Coronary artery (tissue), 2 donors: ENCODE data around the gene PCGF1.

Experiments used
- DNase-seq: peaks from one replicate; pipeline ENCODE4 v3.0.0-alpha.2; 2017; ENCODE audit warnings: low spot score
- H3K27ac ChIP-seq, 2 donors: fragments of 200-600 bp; sonication (generic); one replicate each; pipeline ENCODE4 v1.5.1; 2016 to 2019
- H3K4me3 ChIP-seq: fragments of 200-600 bp; sonication (generic); 2 replicates; pipeline ENCODE4 v1.5.1; 2016; ENCODE audit warnings: mild to moderate bottlenecking, moderate library complexity
- CTCF ChIP-seq: fragments of 200-600 bp; sonication (generic); IDR thresholded peaks from one replicate; pipeline ENCODE4 v1.5.1; 2019; ENCODE audit warnings: antibody characterized with exemption

The PCGF1 gene

GRCh38 chr2:74552914-74553811 lies 45.7 kb upstream of the PCGF1 start:
- Histone ChIP-seq H3K4me3 (peak overlapping the region; percentile 98), H3K27ac (peak overlapping the region; percentile 82 to 99)
- no peak for TF ChIP-seq CTCF
- peak; percentile 79 for DNase-seq

- Histone ChIP-seq H3K4me3 (no peak overlapping the region), H3K27ac (no peak overlapping the region)
- DNase-seq = peak; percentile 68
- no peak for TF ChIP-seq CTCF
Observed at GRCh38 chr2:74551942-74552913, 44.7 kb upstream of the PCGF1 start.

- peak; percentile 22 for DNase-seq
- TF ChIP-seq CTCF = no peak
- no peak overlapping the region for H3K27ac ChIP-seq
- no peak overlapping the region for H3K4me3 ChIP-seq
Observed at GRCh38 chr2:74551530-74551929, 44.0 kb upstream of the PCGF1 start.

- no peak for TF ChIP-seq CTCF
- no peak overlapping the region for H3K27ac ChIP-seq
- DNase-seq = no peak
- H3K4me3 ChIP-seq = no peak overlapping the region
Observed at GRCh38 chr2:74550231-74550630, 42.7 kb upstream of the PCGF1 start.

- peak; percentile 74 for DNase-seq
- Histone ChIP-seq H3K4me3 (peak overlapping the region; percentile 76), H3K27ac (peak overlapping the region; percentile 59 to 78)
- no peak for TF ChIP-seq CTCF
Observed at GRCh38 chr2:74548900-74549826, 41.7 kb upstream of the PCGF1 start.

GRCh38 chr2:74548285-74548899 lies 40.9 kb upstream of the PCGF1 start:
- no peak for TF ChIP-seq CTCF
- peak overlapping the region; percentile 59 to 78 for H3K27ac ChIP-seq
- peak; percentile 66 for DNase-seq
- peak overlapping the region; percentile 76 for H3K4me3 ChIP-seq
